EH (cell line): ENCODE measurements around the gene ARFGEF3.
"Not testable (repeated sequence)": the region's sequence is repeated elsewhere in the genome, so short reads cannot be mapped to it uniquely, and the experiment has no call there.

ENCODE experiments used
- DNase-seq: peaks from one replicate; pipeline ENCODE4 v3.0.0-alpha.2; 2015; ENCODE audit warnings: low read depth

ARFGEF3 gene

GRCh38 chr6:138161338-138162110 is at the start of gene ARFGEF3:
Gene ARFGEF3 (plus strand): TSS chr6:138161939. CDS start chr6:138162087, 148 bp downstream.
- DNase-seq, result peak; percentile 37

- DNase-seq, result no peak
Measured at GRCh38 chr6:138113588-138114210, 48.0 kb upstream of the ARFGEF3 start.

- no peak for DNase-seq
Measured at GRCh38 chr6:138115201-138115600, 46.5 kb upstream of the ARFGEF3 start.

- peak; percentile 71 for DNase-seq
Measured at GRCh38 chr6:138115877-138116660, 45.7 kb upstream of the ARFGEF3 start.

GRCh38 chr6:138116661-138116999 is 45.1 kb upstream of the ARFGEF3 start:
- no peak for DNase-seq

GRCh38 chr6:138117376-138117914 is 44.3 kb upstream of the ARFGEF3 start:
- no peak for DNase-seq

GRCh38 chr6:138119229-138119628 is 42.5 kb upstream of the ARFGEF3 start:
- not testable (repeated sequence) for DNase-seq

- DNase-seq, result no peak
Measured at GRCh38 chr6:138119976-138120375, 41.8 kb upstream of the ARFGEF3 start.

- DNase-seq, result no peak
Measured at GRCh38 chr6:138124096-138124495, 37.6 kb upstream of the ARFGEF3 start.

GRCh38 chr6:138128096-138128495 is 33.6 kb upstream of the ARFGEF3 start:
- DNase-seq, result no peak

- DNase-seq, result no peak
Measured at GRCh38 chr6:138129190-138129589, 32.5 kb upstream of the ARFGEF3 start.

- DNase-seq, result no peak
Measured at GRCh38 chr6:138142806-138143205, 18.9 kb upstream of the ARFGEF3 start.

- no peak for DNase-seq
Measured at GRCh38 chr6:138145402-138145801, 16.3 kb upstream of the ARFGEF3 start.

- no peak for DNase-seq
Measured at GRCh38 chr6:138146544-138146943, 15.2 kb upstream of the ARFGEF3 start.

GRCh38 chr6:138155443-138155842 is 6.3 kb upstream of the ARFGEF3 start:
- no peak for DNase-seq

GRCh38 chr6:138157986-138158638 is 3.6 kb upstream of the ARFGEF3 start:
- DNase-seq, result peak; percentile 3

GRCh38 chr6:138159246-138159645 is 2.5 kb upstream of the ARFGEF3 start:
- DNase-seq, result no peak

- DNase-seq, result no peak
Measured at GRCh38 chr6:138160329-138161087, 1.2 kb upstream of the ARFGEF3 start.

- DNase-seq, result no peak
Measured at GRCh38 chr6:138161088-138161337, 726 bp upstream of the ARFGEF3 start.

- DNase-seq, result peak; percentile 3
Measured at GRCh38 chr6:138162111-138162954, 594 bp downstream of the ARFGEF3 start.
